Ishikawa (cell line): Measurements from ENCODE around the gene HOXD8.

Source experiments
- CEBPB ChIP-seq: IDR thresholded peaks from 2 replicates; pipeline ENCODE4 v1.6.1; 2012
- RAD21 ChIP-seq: IDR thresholded peaks from 2 replicates; pipeline ENCODE4 v1.6.1; 2012; ENCODE audit warnings: low read depth
- REST ChIP-seq: IDR thresholded peaks from 2 replicates; pipeline ENCODE4 v1.6.1; 2012; ENCODE audit warnings: low read depth, mild to moderate bottlenecking

- TF ChIP-seq REST = no peak
- TF ChIP-seq CEBPB = no peak
- TF ChIP-seq RAD21 = peak; percentile 61
Measured at GRCh38 chr2:176085861-176086771, 43.4 kb upstream of the HOXD8 start.
